NCI-H2081 (cell line): ENCODE results near the gene RAB35.

Experiments used
- DNase-seq, 2 experiments: peaks; one replicate each; lab custom pipeline; 2025; lab: John Stamatoyannopoulos, UW

The RAB35 gene

GRCh38 chr12:120103371-120103770 is 13.2 kb downstream of the RAB35 start:
- DNase-seq: no peak

- DNase-seq: no peak
Observed at GRCh38 chr12:120103044-120103338, 13.6 kb downstream of the RAB35 start.

GRCh38 chr12:120102189-120103043 is 14.1 kb downstream of the RAB35 start:
- DNase-seq: no peak

- DNase-seq: no peak
Observed at GRCh38 chr12:120101617-120102016, 14.9 kb downstream of the RAB35 start.

GRCh38 chr12:120101182-120101581 is 15.4 kb downstream of the RAB35 start:
- DNase-seq: no peak

GRCh38 chr12:120100630-120101029 is 15.9 kb downstream of the RAB35 start:
- DNase-seq: peak in 1 of 2 experiments; percentile 22

GRCh38 chr12:120099738-120100137 is 16.8 kb downstream of the RAB35 start:
- DNase-seq: no peak

- no peak for DNase-seq
Observed at GRCh38 chr12:120098756-120099470, 17.6 kb downstream of the RAB35 start.

GRCh38 chr12:120096671-120097202 is 19.8 kb downstream of the RAB35 start:
- no peak for DNase-seq

- DNase-seq: no peak
Observed at GRCh38 chr12:120095736-120096135, 20.8 kb downstream of the RAB35 start.

GRCh38 chr12:120095331-120095730 is 21.2 kb downstream of the RAB35 start:
- DNase-seq: no peak

GRCh38 chr12:120094485-120094884 is 22.1 kb downstream of the RAB35 start:
- peak in 1 of 2 experiments; percentile 3 for DNase-seq

- DNase-seq: peak in 1 of 2 experiments; percentile 4
Observed at GRCh38 chr12:120093592-120094355, 22.8 kb downstream of the RAB35 start.

- no peak for DNase-seq
Observed at GRCh38 chr12:120093336-120093591, 23.3 kb downstream of the RAB35 start.

- DNase-seq: no peak
Observed at GRCh38 chr12:120092551-120093335, 23.8 kb downstream of the RAB35 start.

GRCh38 chr12:120091371-120092090 is 25.0 kb downstream of the RAB35 start:
- DNase-seq: no peak

- no peak for DNase-seq
Observed at GRCh38 chr12:120090626-120091295, 25.8 kb downstream of the RAB35 start.

GRCh38 chr12:120090206-120090605 is 26.3 kb downstream of the RAB35 start:
- DNase-seq: no peak

- DNase-seq: no peak
Observed at GRCh38 chr12:120089796-120090195, 26.8 kb downstream of the RAB35 start.

- no peak for DNase-seq
Observed at GRCh38 chr12:120089105-120089504, 27.4 kb downstream of the RAB35 start.
